ENCODE data around the gene CCDC12.
A peak's percentile ranks its signal among the peaks of the same experiment; 100 is the strongest.

The CCDC12 gene

DNA sequence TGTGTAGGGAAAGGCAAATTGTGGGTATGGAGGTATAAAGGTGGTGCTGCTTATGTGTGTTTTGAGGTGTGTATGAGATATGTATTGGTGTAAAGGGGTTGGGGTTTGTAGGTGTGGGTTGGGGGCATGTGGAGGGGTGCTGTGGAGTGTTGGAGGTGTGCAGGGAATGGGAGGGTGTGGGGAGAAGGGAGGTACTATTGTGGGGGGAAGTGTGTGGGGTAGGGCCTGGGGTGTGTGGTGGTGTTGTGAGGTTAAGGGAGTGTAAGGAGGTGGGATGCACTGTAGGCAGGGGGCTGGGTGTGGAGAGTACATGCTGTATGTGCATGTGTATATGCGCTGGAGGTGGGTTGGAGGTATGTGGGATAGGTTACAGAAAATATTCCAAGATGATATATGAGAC lies 15.7 kb downstream of the CCDC12 start:
- no peak for TF ChIP-seq CTCF (conservative IDR thresholded peaks at IDR 0.05)
- peak overlapping the region; percentile 19; the same call in 1 of the 2 replicates for H3K27ac ChIP-seq

- TF ChIP-seq CTCF (conservative IDR thresholded peaks at IDR 0.05), result no peak
- H3K27ac ChIP-seq, result peak overlapping the region; percentile 19; the same call in 1 of the 2 replicates
Measured at GRCh38 chr3:46960081-46960701, 16.4 kb downstream of the CCDC12 start.

GRCh38 chr3:46959161-46959511 lies 17.4 kb downstream of the CCDC12 start:
- no peak overlapping the region; the same call in 1 of the 2 replicates for H3K27ac ChIP-seq
- TF ChIP-seq CTCF (conservative IDR thresholded peaks at IDR 0.05), result no peak

- no peak overlapping the region for H3K27ac ChIP-seq
- no peak for TF ChIP-seq CTCF (conservative IDR thresholded peaks at IDR 0.05)
Measured at GRCh38 chr3:46958467-46959160, 17.9 kb downstream of the CCDC12 start.

DNA sequence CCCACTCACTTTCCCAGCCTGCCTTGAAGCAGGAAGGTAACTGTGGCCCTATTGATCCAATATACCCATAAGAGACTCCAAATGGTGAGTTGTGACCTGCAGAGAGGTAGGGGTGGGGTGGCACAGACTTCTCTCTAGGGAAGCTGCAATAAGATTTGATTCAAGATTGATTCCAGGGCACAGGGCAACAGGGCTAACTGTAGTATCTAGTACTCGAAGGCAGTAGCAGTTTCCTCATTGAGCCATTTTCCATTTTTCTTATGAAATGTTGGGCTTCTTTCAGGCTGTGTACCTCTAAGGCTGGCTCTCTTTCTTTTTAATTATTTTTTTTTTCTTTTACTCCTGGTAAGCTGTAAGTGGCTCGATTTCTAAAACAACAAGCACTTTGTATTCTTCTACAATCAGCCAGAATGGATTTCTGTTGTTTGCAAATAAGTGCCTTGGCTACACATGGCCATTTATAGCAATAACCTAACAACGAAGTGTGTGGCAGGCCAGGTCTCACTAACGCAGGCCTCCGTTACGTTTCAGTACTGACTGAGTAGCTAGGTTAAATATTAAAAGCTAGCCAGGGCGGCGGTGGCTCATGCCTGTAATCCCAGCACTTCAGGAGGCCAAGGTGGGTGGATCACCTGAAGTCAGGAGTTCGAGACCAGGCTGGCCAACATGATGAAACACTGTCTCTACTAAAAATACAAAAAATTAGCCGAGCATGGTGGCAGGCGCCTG lies 19.3 kb downstream of the CCDC12 start:
- no peak overlapping the region for H3K27ac ChIP-seq
- TF ChIP-seq CTCF (conservative IDR thresholded peaks at IDR 0.05), result no peak

GRCh38 chr3:46955801-46956259 lies 20.7 kb downstream of the CCDC12 start:
- TF ChIP-seq CTCF (conservative IDR thresholded peaks at IDR 0.05), result no peak
- H3K27ac ChIP-seq, result no peak overlapping the region

- no peak for TF ChIP-seq CTCF (conservative IDR thresholded peaks at IDR 0.05)
- H3K27ac ChIP-seq, result no peak overlapping the region
Measured at GRCh38 chr3:46955157-46955556, 21.4 kb downstream of the CCDC12 start.
